GM23248 (cell line): ENCODE data around the gene SLC26A4. TPM values are rescaled to one million over a fixed set of nuclear protein-coding genes. Genes with fewer than 3 reads are reported as not detected.

Source experiments
- DNase-seq: peaks from one replicate; pipeline ENCODE4 v3.0.0-alpha.2; 2015
- H2AFZ ChIP-seq: fragments of 200-600 bp; sonication (generic); 2 replicates; pipeline ENCODE4 v1.6.1; 2016; ENCODE audit warnings: antibody characterized with exemption
- H3F3A ChIP-seq: fragments of 200-600 bp; sonication (generic); 2 replicates; pipeline ENCODE4 v1.6.1; 2016; ENCODE audit warnings: mild to moderate bottlenecking, antibody characterized with exemption, mixed run types; ENCODE audit not compliant: insufficient read depth
- H3K27ac ChIP-seq: fragments of 200-600 bp; sonication (generic); 2 replicates; pipeline ENCODE4 v1.5.1; 2016; ENCODE audit warnings: mild to moderate bottlenecking
- H3K27me3 ChIP-seq: fragments of 200-600 bp; sonication (generic); replicated peaks from 2 replicates; pipeline ENCODE4 v1.6.1; 2016; ENCODE audit warnings: mild to moderate bottlenecking; ENCODE audit not compliant: insufficient read depth
- H3K36me3 ChIP-seq: fragments of 200-600 bp; sonication (generic); 2 replicates; pipeline ENCODE4 v1.6.1; 2016; ENCODE audit warnings: low read depth, mild to moderate bottlenecking
- H3K4me1 ChIP-seq: fragments of 200-600 bp; sonication (generic); 2 replicates; pipeline ENCODE4 v1.6.1; 2016; ENCODE audit warnings: mild to moderate bottlenecking; ENCODE audit not compliant: insufficient read depth
- H3K4me2 ChIP-seq: fragments of 200-600 bp; sonication (generic); one replicate; pipeline ENCODE4 v1.6.1; 2016; ENCODE audit warnings: mild to moderate bottlenecking; ENCODE audit not compliant: unreplicated experiment
- H3K4me3 ChIP-seq: fragments of 200-600 bp; sonication (generic); 2 replicates; pipeline ENCODE4 v1.5.1; 2016; ENCODE audit warnings: mild to moderate bottlenecking
- H3K79me2 ChIP-seq: fragments of 200-600 bp; sonication (generic); 2 replicates; pipeline ENCODE4 v1.6.1; 2016; ENCODE audit warnings: mild to moderate bottlenecking; ENCODE audit not compliant: insufficient read depth
- H3K9ac ChIP-seq: fragments of 200-600 bp; sonication (generic); 2 replicates; pipeline ENCODE4 v1.6.1; 2016; ENCODE audit warnings: mild to moderate bottlenecking
- H3K9me2 ChIP-seq: fragments of 200-600 bp; sonication (generic); 2 replicates; pipeline ENCODE4 v1.6.1; 2016; ENCODE audit warnings: mixed run types, mild to moderate bottlenecking, moderate library complexity; ENCODE audit not compliant: insufficient read depth
- H3K9me3 ChIP-seq: fragments of 200-600 bp; sonication (generic); one replicate; pipeline ENCODE4 v1.6.1; 2017; ENCODE audit warnings: low read depth
- H4K20me1 ChIP-seq: fragments of 200-600 bp; sonication (generic); 2 replicates; pipeline ENCODE4 v1.6.0; 2016; ENCODE audit not compliant: insufficient read depth
- EZH2 ChIP-seq: fragments of 200-600 bp; sonication (generic); IDR thresholded peaks from 2 replicates; pipeline ENCODE4 v1.6.1; 2018; ENCODE audit warnings: antibody characterized with exemption, mild to moderate bottlenecking; ENCODE audit not compliant: insufficient read depth, poor library complexity, severe bottlenecking
- EZH2phosphoT487 ChIP-seq: fragments of 200-600 bp; sonication (generic); IDR thresholded peaks from 2 replicates; pipeline ENCODE4 v1.6.1; 2018; ENCODE audit warnings: antibody characterized with exemption, moderate library complexity, mild to moderate bottlenecking, low read depth; ENCODE audit not compliant: insufficient read depth
- WGBS, 2 experiments: methylation state at CpG; one replicate each; pipeline ENCODE4 v1.1.6; 2015 to 2017; ENCODE audit warnings: low lambda C conversion rate in 2 of 2, low coverage in 1 of 2; ENCODE audit errors: missing lambda C conversion rate in 2 of 2; 5-methylcytosine and 5-hydroxymethylcytosine counted together
- in situ Hi-C: fragments of 300-500 bp; cut with MboI; formaldehyde crosslinking; loops from 2 replicates; pipeline ENCODE4 v1.15.0; 2020
- polyA plus RNA-seq: library from polyadenylated mRNA; unstranded; fragments of >200 nt; fragmentation: Nextera tagmentation; extraction: Ambion mirVana; gene quantifications from 2 replicates; pipeline ENCODE4 v1.2.1, GENCODE V29; 2016
- total RNA-seq: library from RNA; depleted of rRNA; stranded (reverse); fragments of >200 nt; shearing (Covaris generic); gene quantifications from 2 replicates; pipeline ENCODE4 v1.2.3, GENCODE V29; 2014

The SLC26A4 gene
- total and polyA plus RNA-seq, 2 experiments from 2014 or later, result 0.24 to 0.43 TPM

DNA sequence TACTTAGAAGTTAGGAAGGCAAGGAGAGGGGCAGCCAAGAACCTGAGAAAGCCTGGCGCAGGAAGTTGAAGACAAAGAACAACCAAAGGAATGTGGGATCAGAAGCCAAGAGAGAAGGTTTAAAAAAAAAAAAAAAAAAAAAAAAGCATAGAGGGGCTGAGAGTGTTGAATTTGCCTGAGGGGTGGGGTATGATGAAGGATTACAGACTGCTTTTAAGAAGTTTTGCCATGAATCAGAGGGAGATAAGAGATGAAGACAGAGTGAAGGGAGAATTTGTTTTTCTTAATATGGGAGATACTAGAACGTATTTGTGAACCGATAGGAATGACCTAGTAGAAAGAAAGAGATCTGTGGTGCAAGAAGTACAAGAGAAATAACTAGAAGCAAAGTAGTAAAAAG is 6.7 kb downstream of the SLC26A4 start:
- Histone ChIP-seq H3F3A (no peaks in the 10 kb centered on the region), H2AFZ (no peak overlapping the region), H3K36me3 (no peaks in the 10 kb centered on the region), H3K4me1 (no peaks in the 10 kb centered on the region), H3K4me3 (no peak overlapping the region), H3K27me3 (peaks cover 9% of the 10 kb centered on the region; the same call in 1 of the 2 replicates), H3K9me3 (no peaks in the 10 kb centered on the region), H3K27ac (no peak overlapping the region), H3K79me2 (no peaks in the 10 kb centered on the region), H3K4me2 (no peak overlapping the region), H3K9me2 (no peaks in the 10 kb centered on the region), H3K9ac (no peak overlapping the region), H4K20me1 (no peaks in the 10 kb centered on the region)
- TF ChIP-seq EZH2phosphoT487, result no peak
- no peak for TF ChIP-seq EZH2
- no peak for DNase-seq
- WGBS, 2 experiments, result 86 to 92% methylated on average over 3 of the region's 3 CpGs
- in situ Hi-C loops, result no loop called here

DNA sequence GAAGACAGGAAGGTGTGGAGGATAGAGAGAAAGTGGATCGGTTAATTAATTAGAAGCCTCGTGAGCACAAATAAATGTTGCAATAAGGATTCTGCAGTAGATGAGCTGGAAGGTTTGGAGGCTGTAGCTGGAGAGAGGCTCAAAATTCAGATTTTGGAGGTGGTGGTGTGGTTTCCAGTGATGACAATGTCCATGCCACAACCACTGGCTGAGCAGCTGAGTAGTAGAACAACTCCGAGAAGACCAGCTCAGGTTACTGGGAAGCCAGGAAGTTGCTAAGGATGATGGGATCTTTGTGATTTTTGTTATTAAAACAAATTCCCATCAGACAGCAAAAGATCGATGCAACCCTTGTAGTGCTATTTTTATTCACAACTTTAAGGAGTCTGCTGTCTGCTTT is 7.7 kb downstream of the SLC26A4 start:
- in situ Hi-C loops, result no loop called here
- Histone ChIP-seq H4K20me1 (no peaks in the 10 kb centered on the region), H3K9me2 (no peaks in the 10 kb centered on the region), H2AFZ (no peak overlapping the region), H3K4me3 (no peak overlapping the region), H3K27me3 (peaks cover 5% of the 10 kb centered on the region; the same call in 1 of the 2 replicates), H3K27ac (no peak overlapping the region), H3K36me3 (no peaks in the 10 kb centered on the region), H3K9me3 (no peaks in the 10 kb centered on the region), H3K9ac (no peak overlapping the region), H3F3A (no peaks in the 10 kb centered on the region), H3K4me1 (no peaks in the 10 kb centered on the region), H3K79me2 (no peaks in the 10 kb centered on the region), H3K4me2 (no peak overlapping the region)
- TF ChIP-seq EZH2 (no peak), EZH2phosphoT487 (no peak)
- 53 to 57% methylated on average over 4 of the region's 4 CpGs for WGBS, 2 experiments
- DNase-seq, result no peak

DNA sequence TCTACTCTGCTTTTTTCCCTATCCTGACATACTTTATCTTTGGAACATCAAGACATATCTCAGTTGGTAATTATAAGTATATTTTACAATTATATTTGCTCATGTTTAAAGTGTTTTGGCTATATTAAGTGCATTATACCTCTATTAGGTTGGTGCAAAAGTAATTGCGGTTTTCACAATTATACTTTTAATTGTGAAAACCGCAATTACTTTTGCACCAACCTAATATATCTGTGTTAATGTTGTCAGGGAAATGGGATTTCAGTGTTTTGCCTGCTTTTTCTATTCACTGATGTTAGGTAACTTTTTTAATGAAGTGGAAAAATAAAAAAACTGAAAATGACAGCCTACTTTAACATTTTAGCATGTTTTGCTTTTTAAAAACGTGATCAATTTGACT is 11.6 kb downstream of the SLC26A4 start:
- no peak overlapping the region for H3K9ac ChIP-seq
- H3K9me2 ChIP-seq, result no peaks in the 10 kb centered on the region
- peaks cover 5% of the 10 kb centered on the region; the same call in 1 of the 2 replicates for H3K27me3 ChIP-seq
- H3K27ac ChIP-seq, result no peak overlapping the region
- no peaks in the 10 kb centered on the region for H3F3A ChIP-seq
- H2AFZ ChIP-seq, result no peak overlapping the region
- no peak for DNase-seq
- TF ChIP-seq EZH2 (no peak), EZH2phosphoT487 (no peak)
- H4K20me1 ChIP-seq, result no peaks in the 10 kb centered on the region
- no peaks in the 10 kb centered on the region for H3K4me1 ChIP-seq
- no peaks in the 10 kb centered on the region for H3K79me2 ChIP-seq
- WGBS, 2 experiments, result 87 to 91% methylated on average over 3 of the region's 3 CpGs
- no peaks in the 10 kb centered on the region for H3K36me3 ChIP-seq
- H3K9me3 ChIP-seq, result no peaks in the 10 kb centered on the region
- in situ Hi-C loops, result no loop called here
- H3K4me2 ChIP-seq, result no peak overlapping the region
- H3K4me3 ChIP-seq, result no peak overlapping the region

DNA sequence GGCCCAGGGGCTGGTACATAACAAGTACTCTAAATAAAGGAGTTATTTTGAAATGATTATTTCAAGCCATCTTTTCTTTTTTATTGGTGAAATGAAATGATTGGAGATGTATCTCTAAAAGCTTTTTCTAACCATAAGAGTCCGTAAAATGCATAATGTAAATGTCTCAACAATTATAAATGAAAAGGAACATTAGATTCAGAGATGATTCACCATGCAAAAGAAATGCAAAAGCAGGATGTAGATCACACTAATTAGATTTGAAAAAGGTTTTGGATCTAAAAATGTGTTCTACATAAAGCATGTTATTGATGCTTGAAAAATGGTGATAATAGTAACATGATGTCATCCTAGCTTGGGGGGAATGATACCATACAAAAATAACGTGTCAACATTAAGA is 15.6 kb downstream of the SLC26A4 start:
- Histone ChIP-seq H3K79me2 (no peaks in the 10 kb centered on the region), H3K4me2 (no peak overlapping the region), H3K27me3 (0 out of 2 replicates have a peak, but pooled peaks cover 5% of the 10 kb centered on the region), H4K20me1 (no peaks in the 10 kb centered on the region), H3K27ac (no peak overlapping the region), H3K36me3 (no peaks in the 10 kb centered on the region), H3K4me1 (no peaks in the 10 kb centered on the region), H3K4me3 (no peak overlapping the region), H3K9ac (no peak overlapping the region), H3K9me3 (no peaks in the 10 kb centered on the region), H3F3A (no peaks in the 10 kb centered on the region), H2AFZ (no peak overlapping the region), H3K9me2 (no peaks in the 10 kb centered on the region)
- DNase-seq, result no peak
- in situ Hi-C loops, result no loop called here
- 53 to 63% methylated on average over 2 of the region's 2 CpGs for WGBS, 2 experiments
- no peak for TF ChIP-seq EZH2phosphoT487
- no peak for TF ChIP-seq EZH2

- Histone ChIP-seq H3K27ac (no peak overlapping the region), H3K36me3 (no peaks in the 10 kb centered on the region), H2AFZ (no peak overlapping the region), H3K9ac (no peak overlapping the region), H3K27me3 (0 out of 2 replicates have a peak, but pooled peaks cover under 1% of the 10 kb centered on the region), H3K4me2 (no peak overlapping the region), H3K79me2 (no peaks in the 10 kb centered on the region), H3K9me3 (no peaks in the 10 kb centered on the region), H3K4me3 (no peak overlapping the region), H3K4me1 (no peaks in the 10 kb centered on the region), H4K20me1 (no peaks in the 10 kb centered on the region), H3K9me2 (no peaks in the 10 kb centered on the region), H3F3A (no peaks in the 10 kb centered on the region)
- DNase-seq, result no peak
- WGBS, 2 experiments, result 91 to 100% methylated on average over 1 of the region's 1 CpG
- in situ Hi-C loops, result no loop called here
- TF ChIP-seq EZH2phosphoT487, result no peak
- TF ChIP-seq EZH2, result no peak
Measured at GRCh38 chr7:107678110-107678753, 17.6 kb downstream of the SLC26A4 start.
